ENCODE measurements around the gene GPS1.
A peak's percentile ranks its signal among the peaks of the same experiment; 100 is the strongest.

The GPS1 gene

DNA sequence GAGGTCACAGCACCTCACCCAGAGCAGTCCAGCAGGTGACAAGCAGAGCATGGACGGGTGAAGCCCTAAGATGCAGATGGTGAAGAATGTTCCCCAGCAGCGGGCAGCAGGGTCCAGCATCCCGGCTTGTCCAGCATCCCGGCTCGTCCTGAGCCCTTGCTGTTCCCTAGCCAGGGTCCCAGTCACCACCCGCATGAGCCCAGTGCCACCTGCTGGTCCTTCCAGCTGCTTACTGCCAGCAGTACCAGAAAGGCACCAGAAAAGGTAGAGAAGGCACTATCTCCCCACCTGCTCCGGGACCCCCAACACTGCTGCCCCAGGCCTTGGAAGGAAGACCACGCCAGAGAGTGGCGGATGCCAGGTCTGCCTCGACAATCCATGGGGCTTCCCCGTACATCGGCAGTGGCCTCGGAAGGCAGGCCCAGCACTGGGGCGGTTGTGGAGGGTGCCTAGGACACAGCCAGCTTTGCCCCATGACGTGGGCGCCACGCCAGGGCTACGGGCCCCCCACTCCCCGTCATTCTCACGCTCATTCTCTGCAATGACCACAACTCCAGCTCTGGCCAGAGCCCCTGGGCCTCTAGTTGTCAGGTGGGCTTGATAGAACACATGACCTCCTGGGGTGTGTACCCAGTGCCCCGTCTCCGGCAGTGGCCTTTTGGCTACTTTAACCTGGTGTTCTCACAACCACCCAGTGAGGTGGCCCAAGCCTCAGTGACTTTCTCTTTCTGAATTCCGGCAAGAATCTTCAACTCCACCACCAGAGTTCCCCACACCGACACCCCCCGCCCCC is 30.4 kb upstream of the GPS1 start:
- Histone ChIP-seq H4K20me1 (peaks cover 20 to 79% (median 46%) of the 10 kb centered on the region in 11 experiments; a peak in 21 of 22 replicates), H3K9me3 (replicated peaks in 1 of 11) (no peaks in the 10 kb centered on the region), H3K4me3 (peak overlapping the region; percentile 67 to 99 (median 91); a peak in 19 of 20 replicates), H3K36me3 (peaks cover 10 to 42% (median 17%) of the 10 kb centered on the region in 11 experiments; a peak in 20 of 22 replicates), H3K27ac (peak overlapping the region in 8 of 11 experiments; percentile 56 to 83 (median 80); a peak in 10 of 22 replicates), H3K27me3 (no peaks in the 10 kb centered on the region), H3K4me1 (peaks cover 18 to 46% (median 36%) of the 10 kb centered on the region in 10 experiments), H3K9ac (peak overlapping the region; percentile 79 to 91 (median 86)), H3K4me2 (peak overlapping the region; percentile 96 to 100 (median 99))
- no peak for TF ChIP-seq Cebpa-rat (IDR thresholded peaks at IDR 0.05)

DNA sequence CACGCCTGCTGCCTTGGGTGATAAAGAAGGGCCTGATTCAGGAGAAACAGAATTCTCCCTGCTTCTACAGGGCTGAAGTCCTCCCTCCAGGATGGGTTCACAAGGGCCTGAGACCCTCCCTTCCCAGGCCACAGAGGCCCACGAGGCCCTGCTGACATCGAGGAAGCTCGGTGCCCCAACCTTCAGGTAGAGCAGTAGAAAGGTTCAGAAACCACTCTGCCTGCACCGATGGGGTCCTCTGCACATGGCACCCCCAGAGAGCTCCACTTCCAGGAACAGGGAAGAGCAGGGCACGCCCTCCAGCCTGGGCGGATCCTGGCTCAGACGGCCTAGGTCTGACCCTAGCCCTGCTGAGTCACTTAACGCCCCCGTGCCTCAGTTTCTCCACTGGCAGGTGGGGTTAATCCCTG is 29.8 kb upstream of the GPS1 start:
- peaks cover 18 to 46% (median 36%) of the 10 kb centered on the region in 10 experiments for H3K4me1 ChIP-seq
- TF ChIP-seq Cebpa-rat (IDR thresholded peaks at IDR 0.05): no peak

GRCh38 chr17:82022310-82022980 is 29.3 kb upstream of the GPS1 start, which contains the start of gene CENPX:
Gene CENPX, minus strand, starts transcription at chr17:82022878. Its CDS starts 17 bp downstream, at chr17:82022861.
- Histone ChIP-seq H3K27me3 (no peaks in the 10 kb centered on the region), H3K4me2 (peak within 1 kb of the TSS; percentile 96 to 100 (median 100)), H4K20me1 (peaks cover 20 to 78% (median 46%) of the 10 kb centered on the region in 11 experiments; a peak in 21 of 22 replicates), H3K36me3 (peaks cover 10 to 46% (median 20%) of the 10 kb centered on the region in 11 experiments; a peak in 20 of 22 replicates), H3K9me3 (replicated peaks in 1 of 11) (no peaks in the 10 kb centered on the region), H3K4me3 (peak within 1 kb of the TSS; percentile 74 to 99 (median 91)), H3K9ac (peak within 1 kb of the TSS; percentile 82 to 91 (median 86)), H3K4me1 (peaks cover 18 to 46% (median 36%) of the 10 kb centered on the region in 10 experiments), H3K27ac (peak within 1 kb of the TSS; percentile 38 to 83 (median 79); a peak in 21 of 22 replicates)
- no peak for TF ChIP-seq Cebpa-rat (IDR thresholded peaks at IDR 0.05)

More for the DNA sequence above, 29.8 kb upstream of the GPS1 start:
- no peaks in the 10 kb centered on the region for H3K27me3 ChIP-seq
- H3K9ac ChIP-seq: peak overlapping the region; percentile 79 to 91 (median 86)
- H3K4me2 ChIP-seq: peak overlapping the region; percentile 96 to 100 (median 99)
- H3K9me3 ChIP-seq (replicated peaks in 1 of 11): no peaks in the 10 kb centered on the region
- peak overlapping the region; percentile 67 to 99 (median 91) for H3K4me3 ChIP-seq
- H3K36me3 ChIP-seq: peaks cover 10 to 44% (median 18%) of the 10 kb centered on the region in 11 experiments; a peak in 20 of 22 replicates
- peaks cover 20 to 78% (median 46%) of the 10 kb centered on the region in 11 experiments; a peak in 21 of 22 replicates for H4K20me1 ChIP-seq
- H3K27ac ChIP-seq: peak overlapping the region; percentile 38 to 83 (median 79); a peak in 21 of 22 replicates

DNA sequence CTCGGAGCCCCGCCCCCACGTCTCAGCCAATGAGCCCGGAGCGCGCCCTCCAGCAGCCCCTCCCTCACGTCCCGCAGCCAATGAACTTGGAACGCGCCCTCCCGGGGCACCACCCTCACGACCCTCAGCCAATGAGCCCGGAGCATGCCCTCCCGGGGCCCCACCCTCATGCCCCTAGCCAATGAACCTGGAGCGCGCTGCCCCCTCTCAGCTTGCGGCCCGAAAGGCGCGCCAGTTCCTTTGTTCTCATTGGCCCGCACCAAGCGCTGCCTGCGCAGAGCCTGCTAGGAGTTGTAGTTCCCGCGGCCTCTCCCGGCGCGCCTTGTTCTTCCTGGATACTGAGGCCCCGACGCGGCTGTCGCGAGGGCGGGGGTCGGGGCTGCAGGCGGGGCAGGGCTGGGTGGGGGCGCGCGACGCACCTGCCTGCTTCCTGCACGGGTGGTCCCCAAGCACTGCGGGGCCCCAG is 28.7 kb upstream of the GPS1 start, which contains the start of gene LRRC45:
LRRC45 (plus strand) TSS at position 325 of the 466 bp plus-strand sequence. CDS start 339 bp downstream, outside the sequence.
- H3K9me3 ChIP-seq (replicated peaks in 1 of 11): no peaks in the 10 kb centered on the region
- peak within 1 kb of the TSS; percentile 74 to 99 (median 91) for H3K4me3 ChIP-seq
- peak within 1 kb of the TSS; percentile 96 to 100 (median 100) for H3K4me2 ChIP-seq
- peaks cover 10 to 46% (median 15%) of the 10 kb centered on the region in 11 experiments; a peak in 20 of 22 replicates for H3K36me3 ChIP-seq
- TF ChIP-seq Cebpa-rat (IDR thresholded peaks at IDR 0.05): no peak
- no peaks in the 10 kb centered on the region for H3K27me3 ChIP-seq
- peaks cover 20 to 78% (median 42%) of the 10 kb centered on the region in 11 experiments; a peak in 21 of 22 replicates for H4K20me1 ChIP-seq
- peak within 1 kb of the TSS; percentile 82 to 91 (median 86) for H3K9ac ChIP-seq
- H3K27ac ChIP-seq: peak within 1 kb of the TSS; percentile 38 to 83 (median 79); a peak in 21 of 22 replicates
- H3K4me1 ChIP-seq: peaks cover 18 to 47% (median 36%) of the 10 kb centered on the region in 10 experiments

DNA sequence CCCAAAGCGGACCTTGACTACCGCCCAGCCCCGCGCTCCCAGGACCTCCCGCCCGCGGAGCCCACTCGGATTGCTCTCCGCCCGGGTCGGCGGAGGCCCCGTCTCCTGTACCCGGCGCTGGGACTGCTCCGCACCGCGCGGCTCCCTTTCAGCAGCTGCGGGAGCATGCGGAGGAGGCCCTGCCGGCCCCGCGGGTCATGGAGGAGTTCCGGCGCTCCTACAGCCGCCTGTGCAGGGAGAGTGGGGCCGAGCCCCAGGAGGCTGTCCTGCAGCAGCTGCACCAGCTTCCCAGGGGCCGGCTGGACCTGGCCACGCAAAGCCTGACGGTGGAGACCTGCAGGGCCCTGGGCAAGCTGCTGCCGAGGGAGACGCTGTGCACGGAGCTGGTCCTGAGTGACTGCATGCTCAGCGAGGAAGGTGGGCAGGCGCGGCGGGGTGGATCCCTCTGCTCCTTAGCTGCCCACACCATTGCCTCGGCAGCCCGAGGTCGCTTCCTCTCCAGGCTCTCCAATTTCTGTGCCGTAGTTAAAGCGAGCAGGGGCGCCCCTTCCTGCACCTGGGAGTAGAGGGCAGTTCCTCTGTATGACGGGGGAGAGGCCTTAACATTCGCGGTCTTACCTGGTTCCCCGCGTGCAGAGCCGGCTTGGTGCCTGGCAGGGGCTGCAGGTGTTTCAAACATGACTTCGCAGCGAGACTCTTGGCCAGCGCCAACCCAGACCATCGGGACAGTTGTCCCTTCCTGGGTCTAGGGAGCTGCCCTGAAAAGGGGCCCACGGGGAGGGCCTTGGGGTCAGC is 28.1 kb upstream of the GPS1 start:
- peak overlapping the region in 8 of 11 experiments; percentile 55 to 76 (median 64); a peak in 14 of 22 replicates for H3K27ac ChIP-seq
- TF ChIP-seq Cebpa-rat (IDR thresholded peaks at IDR 0.05): no peak
- H3K27me3 ChIP-seq: no peaks in the 10 kb centered on the region
- H3K4me1 ChIP-seq: peaks cover 18 to 47% (median 36%) of the 10 kb centered on the region in 10 experiments
- H3K9me3 ChIP-seq (replicated peaks in 1 of 11): no peaks in the 10 kb centered on the region
- H4K20me1 ChIP-seq: peaks cover 20 to 78% (median 36%) of the 10 kb centered on the region in 11 experiments; a peak in 21 of 22 replicates
- peak overlapping the region; percentile 92 to 100 (median 98) for H3K4me2 ChIP-seq
- peaks cover 4 to 46% (median 9%) of the 10 kb centered on the region in 11 experiments; a peak in 19 of 22 replicates for H3K36me3 ChIP-seq
- peak overlapping the region; percentile 64 to 89 (median 78) for H3K4me3 ChIP-seq
- peak overlapping the region; percentile 58 to 86 (median 80) for H3K9ac ChIP-seq

DNA sequence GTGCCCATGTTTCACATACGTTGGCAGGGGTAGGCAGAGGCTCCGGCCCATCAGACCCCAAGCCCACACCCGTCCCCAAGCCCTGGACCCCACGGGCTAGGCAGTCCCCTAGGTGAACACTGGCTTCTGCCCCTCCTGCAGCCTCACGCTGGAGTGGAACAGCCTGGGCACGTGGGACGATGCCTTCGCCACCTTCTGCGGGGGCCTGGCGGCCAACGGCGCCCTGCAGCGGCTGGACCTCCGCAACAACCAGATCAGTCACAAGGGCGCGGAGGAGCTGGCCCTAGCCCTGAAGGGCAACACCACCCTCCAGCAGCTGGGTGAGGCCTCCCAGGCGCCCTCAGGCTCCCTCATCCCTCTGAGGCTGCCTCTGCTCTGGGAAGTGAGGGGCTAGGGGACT is 26.8 kb upstream of the GPS1 start:
- H3K27ac ChIP-seq: no peak overlapping the region
- H3K4me2 ChIP-seq: peak overlapping the region in 10 of 11 experiments; percentile 92 to 100 (median 98); a peak in 20 of 22 replicates
- H3K36me3 ChIP-seq: peaks cover 0 to 49% (median 4%) of the 10 kb centered on the region in 11 experiments; a peak in 6 of 22 replicates
- no peaks in the 10 kb centered on the region for H3K27me3 ChIP-seq
- no peaks in the 10 kb centered on the region for H3K9me3 ChIP-seq (replicated peaks in 1 of 11)
- no peak for TF ChIP-seq Cebpa-rat (IDR thresholded peaks at IDR 0.05)
- H4K20me1 ChIP-seq: peaks cover 20 to 78% (median 36%) of the 10 kb centered on the region in 11 experiments; a peak in 21 of 22 replicates
- peaks cover 20 to 53% (median 39%) of the 10 kb centered on the region in 10 experiments for H3K4me1 ChIP-seq
- H3K4me3 ChIP-seq: peak overlapping the region in 5 of 10 experiments; percentile 70 to 89 (median 82); a peak in 3 of 20 replicates
- H3K9ac ChIP-seq: peak overlapping the region in 8 of 11 experiments; percentile 30 to 86 (median 82); a peak in 9 of 22 replicates

DNA sequence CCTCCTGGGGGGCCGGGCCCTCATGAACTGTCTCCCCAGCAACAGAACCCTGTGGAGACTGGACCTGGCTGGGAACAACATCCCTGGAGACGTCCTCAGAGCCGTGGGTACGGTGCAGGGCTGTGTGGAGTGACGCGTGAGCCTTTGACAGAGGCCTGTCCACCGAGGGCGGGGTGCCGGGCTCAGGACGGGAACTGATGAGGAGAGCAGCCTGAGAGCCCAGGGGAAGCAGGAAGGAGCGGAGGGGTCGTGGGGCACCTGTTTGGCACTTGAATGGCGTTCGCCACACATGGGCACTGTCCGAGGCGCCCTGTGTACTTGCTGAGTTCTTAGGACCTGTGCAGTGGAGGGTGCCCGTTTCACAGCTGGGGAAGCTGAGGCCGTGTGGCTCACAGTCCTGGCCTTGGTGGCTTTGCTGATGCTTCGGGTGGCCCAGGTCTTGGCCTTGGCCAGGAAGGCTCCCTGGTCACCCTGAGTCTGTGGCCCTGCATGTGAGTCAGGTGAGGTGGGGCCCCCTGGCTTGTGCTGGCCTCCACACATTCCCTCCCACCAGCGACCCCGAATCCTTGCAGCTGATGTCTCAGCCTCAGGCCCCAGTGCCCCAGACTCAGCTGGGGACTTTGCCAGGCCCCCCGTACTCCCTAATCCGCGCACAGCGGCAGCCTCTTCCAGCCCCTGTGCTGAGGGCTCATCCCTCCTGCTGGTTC is 26.1 kb upstream of the GPS1 start:
- peaks cover 0 to 45% (median 4%) of the 10 kb centered on the region in 11 experiments; a peak in 6 of 22 replicates for H3K36me3 ChIP-seq
- H3K27ac ChIP-seq: no peak overlapping the region
- H3K9me3 ChIP-seq (replicated peaks in 1 of 11): no peaks in the 10 kb centered on the region
- H3K4me2 ChIP-seq: peak overlapping the region in 5 of 11 experiments; percentile 92 to 100 (median 99); a peak in 4 of 22 replicates
- H4K20me1 ChIP-seq: peaks cover 13 to 76% (median 34%) of the 10 kb centered on the region in 11 experiments; a peak in 21 of 22 replicates
- TF ChIP-seq Cebpa-rat (IDR thresholded peaks at IDR 0.05): no peak
- H3K9ac ChIP-seq: peak overlapping the region in 7 of 11 experiments; percentile 27 to 86 (median 81); a peak in 6 of 22 replicates
- no peak overlapping the region for H3K4me3 ChIP-seq
- H3K27me3 ChIP-seq: no peaks in the 10 kb centered on the region
- peaks cover 26 to 57% (median 44%) of the 10 kb centered on the region in 10 experiments for H3K4me1 ChIP-seq
